Measurements from ENCODE around the gene PLEK. TPM values are rescaled to one million over a fixed set of nuclear protein-coding genes. Genes with fewer than 3 reads are reported as not detected.

Gene PLEK
- total RNA-seq (ENCODE audit: unreplicated experiment) = not detected
- long read RNA-seq = 0 reads

DNA sequence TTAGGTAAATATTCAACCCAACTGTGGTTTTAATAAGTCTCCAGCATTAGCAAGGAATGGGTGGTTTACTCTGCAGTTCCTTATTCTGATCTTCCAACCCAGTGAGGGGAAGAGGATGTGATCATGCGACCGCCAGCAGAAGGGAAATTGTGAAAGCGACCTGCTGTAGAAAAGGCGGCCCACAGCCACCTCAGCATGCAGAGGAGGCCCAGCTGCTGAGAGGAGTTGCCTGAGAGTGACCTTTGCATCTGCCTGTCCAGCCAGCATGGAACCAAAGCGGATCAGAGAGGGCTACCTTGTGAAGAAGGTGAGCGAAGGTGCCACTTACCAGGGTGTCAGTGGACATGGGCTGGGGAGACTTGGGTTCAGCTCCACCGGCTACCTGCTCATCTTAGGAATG lies at the start of gene PLEK:
PLEK (plus strand) TSS at position 196 of the 400 bp plus-strand sequence; CDS start at position 266, 70 bp downstream.
- peaks cover 1% of the 10 kb centered on the region for H3K27me3 Mint-ChIP-seq (ENCODE audit: unreplicated experiment)
- no peaks in the 10 kb centered on the region for H3K4me1 Mint-ChIP-seq (ENCODE audit: unreplicated experiment)
- H3K9me3 Mint-ChIP-seq (ENCODE audit: unreplicated experiment) = no peaks in the 10 kb centered on the region
- H3K4me3 Mint-ChIP-seq (ENCODE audit: unreplicated experiment) = no peak within 1 kb of the TSS
- H3K27ac Mint-ChIP-seq (ENCODE audit: unreplicated experiment) = no peak within 1 kb of the TSS
- no peak for TF ChIP-seq CTCF (IDR thresholded peaks at IDR 0.05; ENCODE audit: unreplicated experiment)
- H3K36me3 Mint-ChIP-seq (ENCODE audit: low read depth, unreplicated experiment) = no peaks in the 10 kb centered on the region
- DNase-seq (ENCODE audit: low spot score) = no peak

- peaks cover 6% of the 10 kb centered on the region for H3K27me3 Mint-ChIP-seq (ENCODE audit: unreplicated experiment)
- peaks cover 18% of the 10 kb centered on the region for H3K4me1 Mint-ChIP-seq (ENCODE audit: unreplicated experiment)
These were observed 49.0 kb upstream of the PLEK start for GRCh38 chr2:68316111-68316510.

DNA sequence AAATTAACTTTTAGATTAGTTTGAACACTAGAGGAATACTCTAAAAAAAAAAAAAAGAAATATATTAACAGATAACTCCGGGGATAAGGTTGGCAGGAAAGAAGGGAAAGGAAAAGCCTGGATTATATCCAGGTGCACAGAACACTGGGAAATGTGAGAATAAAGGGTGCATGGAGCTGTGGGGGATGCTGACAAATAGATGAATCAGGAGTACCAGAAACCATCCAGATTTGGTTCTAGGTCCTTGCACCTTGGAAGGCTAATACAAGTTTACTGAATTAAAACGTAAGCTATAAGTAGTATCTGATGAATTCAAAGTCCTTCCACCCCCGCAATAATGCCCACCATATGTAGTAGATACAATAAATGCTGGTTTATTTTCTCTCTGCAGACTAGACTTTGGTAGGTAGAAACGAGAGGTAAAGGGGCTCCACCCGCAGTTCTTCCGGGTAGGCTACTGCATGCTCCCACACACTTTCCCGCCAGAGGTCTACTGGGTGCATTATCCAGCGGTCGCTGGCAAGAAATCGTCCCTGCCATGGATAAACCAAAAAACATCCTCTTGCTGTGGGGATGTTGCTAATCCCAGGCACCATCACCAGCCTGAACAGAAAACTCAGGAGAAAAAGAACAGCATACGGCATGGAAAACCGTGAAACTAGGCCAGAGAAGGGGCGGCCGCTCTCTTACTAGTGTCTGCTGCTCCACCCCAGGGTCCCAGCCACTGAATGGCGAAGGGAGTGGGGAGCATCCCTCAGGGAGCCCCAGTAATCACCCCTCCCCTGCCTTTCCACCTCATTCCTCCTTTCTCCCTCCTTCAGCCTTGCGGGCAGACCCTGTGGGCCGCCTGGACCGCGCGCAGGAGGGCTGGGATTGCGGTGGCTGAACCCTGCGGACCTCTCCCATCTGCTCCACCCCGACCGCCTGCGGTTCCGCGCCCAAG lies 46.8 kb upstream of the PLEK start:
- H3K27ac Mint-ChIP-seq (ENCODE audit: unreplicated experiment) = peak overlapping the region; percentile 74

More at GRCh38 chr2:68316111-68316510, 49.0 kb upstream of the PLEK start:
- no peak overlapping the region for H3K27ac Mint-ChIP-seq (ENCODE audit: unreplicated experiment)
- H3K36me3 Mint-ChIP-seq (ENCODE audit: low read depth, unreplicated experiment) = peaks cover 5% of the 10 kb centered on the region
- TF ChIP-seq CTCF (IDR thresholded peaks at IDR 0.05; ENCODE audit: unreplicated experiment) = no peak
- H3K9me3 Mint-ChIP-seq (ENCODE audit: unreplicated experiment) = no peaks in the 10 kb centered on the region
- no peak overlapping the region for H3K4me3 Mint-ChIP-seq (ENCODE audit: unreplicated experiment)
- no peak for DNase-seq (ENCODE audit: low spot score)

DNA sequence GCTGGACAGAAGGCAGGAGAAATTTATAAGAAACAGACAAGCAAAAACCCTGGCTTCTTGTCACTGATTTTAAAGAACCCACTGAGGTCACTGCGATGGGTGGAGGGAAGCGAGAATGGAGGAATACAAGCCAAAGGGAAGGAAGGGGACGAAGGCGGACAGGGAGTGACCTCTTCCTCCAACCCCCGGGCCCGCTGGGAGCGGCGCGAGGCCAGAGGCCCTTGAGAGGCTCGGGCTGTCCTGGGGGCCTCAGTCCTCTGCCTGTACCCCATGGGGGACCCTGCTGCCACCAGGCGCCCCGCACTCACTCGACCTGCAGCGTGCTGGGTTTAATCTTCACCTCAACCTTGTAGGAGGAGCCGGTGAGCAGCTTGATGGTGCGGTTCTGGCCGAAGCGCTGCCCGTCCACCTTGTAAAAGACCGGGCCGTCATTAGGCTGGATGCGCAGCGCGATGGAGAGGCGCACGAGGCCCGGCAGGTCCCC lies 46.1 kb upstream of the PLEK start:
- H3K4me1 Mint-ChIP-seq (ENCODE audit: unreplicated experiment) = peaks cover 18% of the 10 kb centered on the region
- H3K9me3 Mint-ChIP-seq (ENCODE audit: unreplicated experiment) = no peaks in the 10 kb centered on the region
- H3K4me3 Mint-ChIP-seq (ENCODE audit: unreplicated experiment) = peak overlapping the region; percentile 98
- peak; percentile 37 for DNase-seq (ENCODE audit: low spot score)
- peaks cover 6% of the 10 kb centered on the region for H3K27me3 Mint-ChIP-seq (ENCODE audit: unreplicated experiment)
- no peak for TF ChIP-seq CTCF (IDR thresholded peaks at IDR 0.05; ENCODE audit: unreplicated experiment)
- peak overlapping the region; percentile 74 for H3K27ac Mint-ChIP-seq (ENCODE audit: unreplicated experiment)
- peaks cover 5% of the 10 kb centered on the region for H3K36me3 Mint-ChIP-seq (ENCODE audit: low read depth, unreplicated experiment)

More for the DNA sequence above, 46.8 kb upstream of the PLEK start:
- no peak for TF ChIP-seq CTCF (IDR thresholded peaks at IDR 0.05; ENCODE audit: unreplicated experiment)
- DNase-seq (ENCODE audit: low spot score) = peak; percentile 33
- peaks cover 6% of the 10 kb centered on the region for H3K27me3 Mint-ChIP-seq (ENCODE audit: unreplicated experiment)
- peaks cover 5% of the 10 kb centered on the region for H3K36me3 Mint-ChIP-seq (ENCODE audit: low read depth, unreplicated experiment)
- no peaks in the 10 kb centered on the region for H3K9me3 Mint-ChIP-seq (ENCODE audit: unreplicated experiment)
- H3K4me3 Mint-ChIP-seq (ENCODE audit: unreplicated experiment) = peak overlapping the region; percentile 98
- H3K4me1 Mint-ChIP-seq (ENCODE audit: unreplicated experiment) = peaks cover 18% of the 10 kb centered on the region

All from endothelial cell (in vitro differentiated cells).